ENCODE measurements around the gene DNAH10.

- TF ChIP-seq, protein P1, sequence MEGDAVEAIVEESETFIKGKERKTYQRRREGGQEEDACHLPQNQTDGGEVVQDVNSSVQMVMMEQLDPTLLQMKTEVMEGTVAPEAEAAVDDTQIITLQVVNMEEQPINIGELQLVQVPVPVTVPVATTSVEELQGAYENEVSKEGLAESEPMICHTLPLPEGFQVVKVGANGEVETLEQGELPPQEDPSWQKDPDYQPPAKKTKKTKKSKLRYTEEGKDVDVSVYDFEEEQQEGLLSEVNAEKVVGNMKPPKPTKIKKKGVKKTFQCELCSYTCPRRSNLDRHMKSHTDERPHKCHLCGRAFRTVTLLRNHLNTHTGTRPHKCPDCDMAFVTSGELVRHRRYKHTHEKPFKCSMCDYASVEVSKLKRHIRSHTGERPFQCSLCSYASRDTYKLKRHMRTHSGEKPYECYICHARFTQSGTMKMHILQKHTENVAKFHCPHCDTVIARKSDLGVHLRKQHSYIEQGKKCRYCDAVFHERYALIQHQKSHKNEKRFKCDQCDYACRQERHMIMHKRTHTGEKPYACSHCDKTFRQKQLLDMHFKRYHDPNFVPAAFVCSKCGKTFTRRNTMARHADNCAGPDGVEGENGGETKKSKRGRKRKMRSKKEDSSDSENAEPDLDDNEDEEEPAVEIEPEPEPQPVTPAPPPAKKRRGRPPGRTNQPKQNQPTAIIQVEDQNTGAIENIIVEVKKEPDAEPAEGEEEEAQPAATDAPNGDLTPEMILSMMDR (conservative IDR thresholded peaks at IDR 0.05; ENCODE audit: low read length), result no peak
- TF ChIP-seq EZH2phosphoT487 (IDR thresholded peaks at IDR 0.05; ENCODE audit: borderline replicate concordance, low read depth, low read length), result no peak
Measured at GRCh38 chr12:123858176-123858575, 96.1 kb downstream of the DNAH10 start.
